Eye (tissue), 1 donor: ENCODE measurements around the gene ARHGEF1.
"Not testable (repeated sequence)": the region's sequence is repeated elsewhere in the genome, so short reads cannot be mapped to it uniquely, and the experiment has no call there.

ENCODE experiments used
- DNase-seq: peaks from one replicate; pipeline ENCODE4 v3.0.0-alpha.2; 2015

Gene ARHGEF1

DNA sequence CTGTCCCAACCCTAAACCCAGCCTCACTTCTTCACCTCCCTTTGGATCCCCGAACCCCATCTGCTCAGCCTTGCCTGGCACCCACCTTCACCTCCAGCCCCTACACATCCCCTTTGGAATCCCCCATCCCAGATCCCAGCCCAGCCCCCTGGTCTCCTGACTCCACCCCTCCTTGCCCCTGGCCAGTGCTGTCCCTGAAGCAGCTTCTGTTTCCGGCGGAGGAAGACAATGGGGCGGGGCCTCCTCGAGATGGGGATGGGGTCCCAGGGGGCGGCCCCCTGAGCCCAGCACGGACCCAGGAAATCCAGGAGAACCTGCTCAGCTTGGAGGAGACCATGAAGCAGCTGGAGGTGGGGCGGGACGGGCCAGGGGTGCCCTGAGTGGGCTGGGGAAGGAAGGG lies 23.3 kb downstream of the ARHGEF1 start:
- no peak for DNase-seq

DNA sequence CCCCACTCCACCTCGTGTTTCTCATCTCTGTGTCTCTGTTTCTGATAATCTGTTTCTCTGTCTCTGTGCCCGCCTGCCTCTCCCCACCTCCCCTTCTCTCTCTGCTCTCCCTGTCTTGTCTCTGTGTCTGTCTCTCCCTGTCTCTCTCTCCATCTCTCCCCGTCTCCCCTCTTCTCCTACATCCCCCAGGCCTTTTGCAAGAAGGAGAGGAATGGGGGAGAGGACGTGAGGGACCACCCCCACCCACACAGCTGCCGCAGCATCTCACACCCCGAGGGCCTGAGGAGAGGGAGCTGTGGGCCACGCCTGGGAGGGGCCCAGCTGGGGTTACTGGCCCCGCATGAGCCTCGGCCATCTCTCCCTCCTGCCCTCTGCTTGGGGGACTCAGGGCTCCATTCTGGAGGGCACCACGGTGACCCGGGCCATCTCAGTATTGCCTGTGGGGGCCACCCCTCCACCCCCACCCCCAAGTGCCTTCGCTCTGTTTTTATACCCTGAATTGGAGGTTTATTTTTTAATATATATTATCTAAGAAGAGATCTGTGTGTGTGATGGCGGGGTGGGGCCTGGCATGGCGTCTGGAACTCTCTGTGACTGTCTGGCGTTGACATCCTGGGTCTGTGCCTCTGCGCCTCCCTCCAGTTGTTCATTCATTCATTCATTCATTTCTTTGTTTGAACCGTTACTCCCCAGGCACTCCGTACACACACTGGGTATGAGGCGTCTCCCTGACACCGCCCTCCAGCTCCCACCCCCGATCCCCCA lies 24.1 kb downstream of the ARHGEF1 start:
- DNase-seq = no peak

- no peak for DNase-seq
Measured at GRCh38 chr19:41907994-41908615, 25.1 kb downstream of the ARHGEF1 start.

GRCh38 chr19:41908724-41909464 lies 25.9 kb downstream of the ARHGEF1 start:
- DNase-seq = no peak

DNA sequence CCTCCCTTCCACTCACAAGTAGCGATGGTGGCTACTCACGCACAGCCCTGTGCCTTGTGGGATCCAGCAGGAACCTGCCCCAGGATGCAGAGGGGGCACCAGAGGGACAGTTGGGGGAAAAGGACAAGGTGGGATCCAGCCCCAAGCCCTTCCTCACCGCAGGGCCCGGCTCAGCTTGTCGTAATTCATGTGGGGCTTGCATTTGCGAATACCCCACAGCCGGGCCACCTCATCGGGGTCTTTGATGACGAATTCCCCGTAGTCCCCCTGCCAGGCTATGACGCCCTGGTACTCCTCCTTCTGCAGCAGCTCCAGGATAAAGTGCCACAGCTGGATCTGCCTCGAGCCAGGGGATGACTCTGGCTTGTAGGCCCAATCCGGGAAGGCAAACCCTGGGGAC lies 26.7 kb downstream of the ARHGEF1 start:
- no peak for DNase-seq

DNA sequence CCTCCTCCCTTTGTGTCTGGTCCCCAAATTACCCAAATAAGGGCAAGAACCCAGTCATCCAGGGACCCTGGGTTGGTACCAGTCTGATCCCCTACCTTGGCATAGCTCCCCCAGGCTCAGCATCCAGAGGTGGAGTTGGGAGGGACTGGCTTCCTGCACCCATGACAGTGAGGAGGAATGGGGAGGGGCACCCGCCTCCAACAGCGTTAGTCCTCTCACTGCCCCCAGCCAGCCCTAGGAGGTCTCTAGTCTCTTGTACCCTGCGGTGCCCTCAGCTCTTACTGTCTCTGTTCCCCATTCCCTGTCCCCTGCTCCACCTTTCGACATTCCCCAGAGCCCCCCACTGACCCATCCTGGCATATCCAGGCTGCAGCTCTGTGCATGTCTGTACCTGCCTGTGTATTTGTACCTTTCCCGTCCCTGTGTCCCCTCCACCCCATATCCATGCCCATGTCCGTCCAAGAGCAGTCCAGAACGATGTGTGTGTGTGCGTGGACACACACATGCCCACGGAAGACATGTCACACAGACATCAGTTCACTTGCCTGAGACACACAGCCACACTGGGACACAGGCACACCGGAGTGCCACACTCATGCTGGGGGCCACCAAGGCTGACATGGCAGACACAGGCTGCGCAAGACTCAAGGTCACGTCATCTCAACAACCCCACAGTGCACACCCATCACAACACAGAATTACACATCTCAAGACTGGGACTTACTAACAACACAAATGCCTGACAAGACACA lies 27.4 kb downstream of the ARHGEF1 start:
- peak; percentile 2 for DNase-seq

- peak; percentile 2 for DNase-seq
Measured at GRCh38 chr19:41910992-41911888, 28.3 kb downstream of the ARHGEF1 start.

- peak; percentile 19 for DNase-seq
Measured at GRCh38 chr19:41911889-41912731, 29.1 kb downstream of the ARHGEF1 start.

DNA sequence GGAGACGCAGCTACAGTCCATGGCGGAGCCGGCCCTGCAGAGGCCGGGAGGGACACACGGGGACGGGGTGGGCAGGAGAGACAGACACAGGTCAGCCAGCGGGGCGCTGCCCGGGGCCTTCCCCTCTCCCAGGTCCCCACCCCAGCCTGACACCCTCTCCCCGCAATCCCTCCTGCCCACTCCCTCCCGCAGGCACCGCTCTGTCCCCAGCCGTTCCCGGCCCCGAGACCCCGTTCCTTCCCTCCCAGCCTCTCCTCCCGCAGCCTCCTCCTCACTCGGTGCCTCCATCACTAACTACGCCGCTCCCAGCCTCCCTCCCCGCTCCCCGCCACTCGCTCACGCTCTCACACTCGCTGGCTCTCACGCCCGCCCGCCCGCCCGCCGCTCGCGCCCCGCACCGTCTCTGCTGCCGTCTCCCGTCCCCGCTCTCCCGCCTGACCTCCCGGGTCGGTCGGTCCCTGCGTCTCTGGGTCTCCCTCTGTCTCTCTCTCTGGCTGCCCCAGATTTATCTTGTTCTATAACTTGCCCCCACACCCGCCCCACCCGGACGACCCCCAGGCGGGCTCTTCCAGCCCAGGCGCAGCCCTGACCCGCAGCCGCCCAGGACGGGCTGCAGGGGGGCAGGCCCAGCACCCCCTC lies 30.0 kb downstream of the ARHGEF1 start:
- DNase-seq = peak; percentile 44

GRCh38 chr19:41913538-41914423 lies 30.8 kb downstream of the ARHGEF1 start:
- peak; percentile 13 for DNase-seq

DNA sequence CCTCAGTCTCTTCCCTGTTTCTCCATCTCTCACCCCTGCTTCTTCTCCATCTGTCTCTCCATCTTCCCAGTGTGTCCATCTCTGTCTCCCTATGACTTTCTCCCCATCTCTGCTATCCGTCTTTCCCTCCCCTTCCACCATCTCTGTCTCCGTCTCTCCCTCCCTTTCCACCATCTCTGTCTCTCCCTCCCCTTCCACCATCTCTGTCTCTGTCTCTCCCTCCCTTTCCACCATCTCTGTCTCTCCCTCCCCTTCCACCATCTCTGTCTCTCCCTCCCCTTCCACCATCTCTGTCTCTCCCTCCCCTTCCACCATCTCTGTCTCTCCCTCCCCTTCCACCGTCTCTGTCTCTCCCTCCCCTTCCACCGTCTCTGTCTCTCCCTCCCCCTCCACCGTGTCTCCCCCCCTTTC lies 31.4 kb downstream of the ARHGEF1 start:
- DNase-seq = not testable (repeated sequence)

DNA sequence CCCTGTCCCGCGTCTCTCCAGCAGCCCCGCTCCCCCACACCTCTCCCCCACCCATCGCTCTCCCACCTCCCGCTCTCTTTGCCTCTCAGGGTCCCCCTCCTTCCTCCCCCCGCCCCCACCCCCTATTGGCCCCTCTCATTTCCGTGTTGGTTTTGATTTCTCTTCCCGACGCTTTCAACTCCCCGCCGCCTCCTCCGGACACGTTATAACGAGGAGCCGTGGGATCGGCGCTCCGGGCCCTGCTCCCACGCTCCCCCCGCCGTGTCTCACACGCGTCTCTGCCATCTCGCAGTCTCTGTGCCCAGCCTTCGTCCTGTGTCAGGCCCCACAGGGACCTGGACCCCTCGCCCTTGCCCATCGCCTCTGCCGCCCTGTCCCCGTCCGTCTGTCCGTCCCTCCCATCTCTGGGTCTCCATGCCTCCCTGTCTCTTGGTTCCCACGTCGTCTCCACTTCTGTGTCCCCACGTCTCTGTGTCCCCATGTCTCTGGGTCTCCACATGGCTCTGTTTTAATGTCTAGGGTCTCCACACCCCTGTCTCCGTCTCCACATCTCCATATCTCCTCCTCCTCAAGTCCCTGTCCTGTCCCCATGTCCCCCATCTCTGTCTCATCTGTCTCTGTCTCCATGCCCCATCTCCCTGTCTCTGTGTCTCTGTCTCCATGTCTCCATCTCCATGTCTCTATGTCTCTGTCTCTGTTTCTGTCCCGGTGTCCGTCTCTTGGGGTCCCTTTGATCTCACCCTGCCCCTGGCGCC lies 32.2 kb downstream of the ARHGEF1 start:
- DNase-seq = peak; percentile 10

DNA sequence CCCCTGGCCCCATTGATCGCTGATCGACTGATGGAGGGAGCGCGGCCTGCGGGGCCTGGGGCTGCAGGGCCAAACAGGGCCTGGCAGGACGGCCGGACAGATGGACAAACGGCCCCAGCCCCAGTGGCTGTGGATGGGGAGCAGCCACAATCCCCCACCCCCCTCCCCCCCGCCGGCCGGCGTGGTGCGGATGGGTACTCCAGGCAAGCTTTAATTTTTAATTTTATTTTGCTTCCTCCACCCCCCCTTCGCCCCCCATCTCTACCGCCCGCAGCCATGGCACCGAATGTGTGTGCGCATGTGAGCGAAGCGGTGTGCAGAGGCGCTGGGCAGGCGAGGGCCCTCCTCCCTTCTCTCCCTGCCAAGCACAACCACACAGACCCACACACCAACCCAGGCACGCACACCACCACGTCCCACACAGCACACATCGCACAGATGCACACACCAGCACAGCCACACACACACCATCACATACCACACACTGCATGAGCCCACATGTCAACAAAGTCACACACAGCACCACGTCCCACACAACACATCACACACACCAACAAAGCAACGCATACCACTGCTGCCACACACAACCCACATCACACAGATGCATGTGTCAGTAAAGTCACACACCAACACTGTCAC lies 32.9 kb downstream of the ARHGEF1 start:
- peak; percentile 3 for DNase-seq

- DNase-seq = peak; percentile 4
Measured at GRCh38 chr19:41917676-41918075, 34.7 kb downstream of the ARHGEF1 start.

GRCh38 chr19:41918095-41918494 lies 35.1 kb downstream of the ARHGEF1 start:
- no peak for DNase-seq

DNA sequence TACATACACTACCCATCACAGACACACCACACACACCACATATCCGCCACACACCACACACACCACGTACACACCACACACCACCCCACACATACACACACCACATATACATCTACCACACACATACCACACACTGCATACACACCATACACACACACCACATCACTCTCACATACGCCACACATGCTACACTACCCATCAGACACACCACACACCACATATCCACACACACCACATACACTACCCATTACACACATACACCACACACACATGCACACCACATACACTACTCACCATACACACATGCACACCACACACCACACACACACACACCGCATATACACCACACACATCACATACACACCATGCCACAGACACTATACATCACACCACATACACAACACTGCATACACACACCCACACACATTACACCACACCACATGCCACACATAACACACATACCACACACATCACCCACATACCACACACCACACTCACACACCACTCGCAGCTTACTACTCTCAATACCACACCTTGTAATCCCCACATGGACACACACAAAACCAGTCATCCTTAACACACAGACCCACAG lies 35.8 kb downstream of the ARHGEF1 start:
- DNase-seq = no peak

DNA sequence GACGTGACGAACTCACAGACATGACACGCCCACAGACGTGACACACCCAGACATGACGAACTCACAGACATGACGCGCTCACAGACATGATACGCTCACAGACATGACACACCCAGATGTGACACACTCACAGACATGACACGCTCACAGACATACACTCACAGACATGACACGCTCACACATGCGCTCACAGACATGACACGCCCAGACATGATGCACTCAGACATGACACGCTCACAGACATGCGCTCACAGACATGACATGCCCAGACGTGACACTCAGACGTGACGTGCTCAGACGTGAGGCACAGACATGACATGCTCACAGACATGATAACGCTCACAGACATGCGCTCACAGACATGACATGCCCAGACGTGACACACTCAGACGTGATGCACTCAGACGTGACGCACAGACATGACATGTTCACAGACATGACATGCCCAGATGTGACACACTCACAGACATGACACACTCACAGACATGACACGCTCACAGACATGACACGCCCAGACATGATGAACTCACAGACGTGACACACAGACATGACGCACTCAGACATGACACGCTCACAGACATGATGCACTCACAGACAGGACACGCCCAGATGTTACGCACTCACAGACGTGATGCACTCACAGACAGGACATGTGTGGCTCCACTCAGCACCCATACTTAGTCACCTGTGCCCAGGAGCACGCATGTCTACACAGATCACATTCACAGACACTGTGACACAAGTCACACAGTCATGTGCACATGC lies 37.1 kb downstream of the ARHGEF1 start:
- peak; percentile 6 for DNase-seq
